ENCODE results near the gene PKD2. TPM values are rescaled to one million over a fixed set of nuclear protein-coding genes. Genes with fewer than 3 reads are reported as not detected.

PKD2 gene
- total RNA-seq, 1 experiment from 2014 or later: 21.4 TPM

GRCh38 chr4:88043586-88044340 lies 36.3 kb downstream of the PKD2 start:
- Mint-ChIP-seq H3K27me3 (ENCODE audit: low read depth) (no peaks in the 10 kb centered on the region), H3K9me3 (no peaks in the 10 kb centered on the region), H3K4me3 (no peak overlapping the region), H3K4me1 (no peaks in the 10 kb centered on the region), H3K27ac (no peak overlapping the region), H3K36me3 (peaks cover 57% of the 10 kb centered on the region)
- POLR2A ChIA-PET: no interaction called here
- ATAC-seq (no peak), DNase-seq (ENCODE audit: low spot score) (no peak)
- CTCF ChIA-PET: no interaction called here
- TF ChIP-seq ESRRA (CRISPR knock-in tag; IDR thresholded peaks at IDR 0.05; ENCODE audit: borderline replicate concordance): no peak
- no peak for TF ChIP-seq ZNF425 (CRISPR knock-in tag; conservative IDR thresholded peaks at IDR 0.05)

DNA sequence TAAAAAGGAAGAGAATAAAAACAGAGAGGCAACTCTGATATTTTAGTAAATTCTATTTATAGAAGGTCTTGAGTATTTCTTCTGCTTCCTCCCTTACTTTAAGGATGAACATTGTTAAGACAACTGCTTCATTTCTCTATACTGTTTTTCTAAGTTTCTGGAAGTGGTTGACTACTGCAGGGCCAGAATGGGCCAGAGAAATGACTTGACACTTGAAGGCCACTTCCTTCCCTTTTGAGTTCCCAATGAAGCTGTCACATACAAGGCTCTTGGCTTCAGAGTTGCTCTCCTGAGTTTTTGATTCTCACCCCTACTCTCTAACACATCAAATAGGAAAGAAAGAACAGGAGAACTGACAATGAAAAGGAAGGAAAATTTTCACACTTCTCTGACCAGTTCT lies 37.6 kb downstream of the PKD2 start:
- Mint-ChIP-seq H3K4me1 (no peaks in the 10 kb centered on the region), H3K27me3 (ENCODE audit: low read depth) (no peaks in the 10 kb centered on the region), H3K27ac (no peak overlapping the region), H3K9me3 (no peaks in the 10 kb centered on the region), H3K4me3 (no peak overlapping the region), H3K36me3 (peaks cover 51% of the 10 kb centered on the region)
- ATAC-seq (no peak), DNase-seq (ENCODE audit: low spot score) (no peak)
- ChIA-PET POLR2A (no interaction called here), CTCF (interaction anchor here (2.8 kb wide), 1 partner anchor 12 kb away, joined by 8 read pairs; no protein-coding TSS in a partner anchor)
- TF ChIP-seq ETV6 (CRISPR knock-in tag; IDR thresholded peaks at IDR 0.05) (no peak), NR2C2 (CRISPR knock-in tag; IDR thresholded peaks at IDR 0.05) (no peak), E2F4 (CRISPR knock-in tag; IDR thresholded peaks at IDR 0.05; ENCODE audit: borderline replicate concordance, low read depth) (no peak)
- TF ChIP-seq, protein P1, sequence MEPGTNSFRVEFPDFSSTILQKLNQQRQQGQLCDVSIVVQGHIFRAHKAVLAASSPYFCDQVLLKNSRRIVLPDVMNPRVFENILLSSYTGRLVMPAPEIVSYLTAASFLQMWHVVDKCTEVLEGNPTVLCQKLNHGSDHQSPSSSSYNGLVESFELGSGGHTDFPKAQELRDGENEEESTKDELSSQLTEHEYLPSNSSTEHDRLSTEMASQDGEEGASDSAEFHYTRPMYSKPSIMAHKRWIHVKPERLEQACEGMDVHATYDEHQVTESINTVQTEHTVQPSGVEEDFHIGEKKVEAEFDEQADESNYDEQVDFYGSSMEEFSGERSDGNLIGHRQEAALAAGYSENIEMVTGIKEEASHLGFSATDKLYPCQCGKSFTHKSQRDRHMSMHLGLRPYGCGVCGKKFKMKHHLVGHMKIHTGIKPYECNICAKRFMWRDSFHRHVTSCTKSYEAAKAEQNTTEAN (CRISPR knock-in tag; IDR thresholded peaks at IDR 0.05): no peak

- Mint-ChIP-seq H3K27ac (no peak overlapping the region), H3K4me3 (no peak overlapping the region), H3K9me3 (no peaks in the 10 kb centered on the region), H3K36me3 (peaks cover 41% of the 10 kb centered on the region), H3K4me1 (no peaks in the 10 kb centered on the region), H3K27me3 (ENCODE audit: low read depth) (no peaks in the 10 kb centered on the region)
- ChIA-PET POLR2A (no interaction called here), CTCF (interaction anchor here (0.6 to 2.5 kb wide), 24 partner anchors 9 to 835 kb away, joined by 3 to 47 read pairs (median 4); no protein-coding TSS in a partner anchor)
- ATAC-seq: no peak
- DNase-seq (ENCODE audit: low spot score): no peak
- TF ChIP-seq NR2C2 (CRISPR knock-in tag; IDR thresholded peaks at IDR 0.05) (no peak), ZNF532 (CRISPR knock-in tag; IDR thresholded peaks at IDR 0.05; ENCODE audit: borderline replicate concordance) (no peak), NFATC4 (CRISPR knock-in tag; IDR thresholded peaks at IDR 0.05) (no peak), NR3C1 (CRISPR knock-in tag; conservative IDR thresholded peaks at IDR 0.05; ENCODE audit: low read depth) (no peak), ZNF416 (CRISPR knock-in tag; IDR thresholded peaks at IDR 0.05) (no peak), ELF4 (CRISPR knock-in tag; IDR thresholded peaks at IDR 0.05; ENCODE audit: low read depth) (no peak), SP1 (CRISPR knock-in tag; conservative IDR thresholded peaks at IDR 0.05) (no peak), ZNF671 (CRISPR knock-in tag; IDR thresholded peaks at IDR 0.05) (no peak), ZNF138 (CRISPR knock-in tag; conservative IDR thresholded peaks at IDR 0.05) (no peak), ZNF121 (CRISPR knock-in tag; IDR thresholded peaks at IDR 0.05) (no peak), RORB (CRISPR knock-in tag; IDR thresholded peaks at IDR 0.05) (no peak)
- TF ChIP-seq, protein P2, sequence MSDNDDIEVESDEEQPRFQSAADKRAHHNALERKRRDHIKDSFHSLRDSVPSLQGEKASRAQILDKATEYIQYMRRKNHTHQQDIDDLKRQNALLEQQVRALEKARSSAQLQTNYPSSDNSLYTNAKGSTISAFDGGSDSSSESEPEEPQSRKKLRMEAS (CRISPR knock-in tag; IDR thresholded peaks at IDR 0.05): no peak
- TF ChIP-seq, protein P3, sequence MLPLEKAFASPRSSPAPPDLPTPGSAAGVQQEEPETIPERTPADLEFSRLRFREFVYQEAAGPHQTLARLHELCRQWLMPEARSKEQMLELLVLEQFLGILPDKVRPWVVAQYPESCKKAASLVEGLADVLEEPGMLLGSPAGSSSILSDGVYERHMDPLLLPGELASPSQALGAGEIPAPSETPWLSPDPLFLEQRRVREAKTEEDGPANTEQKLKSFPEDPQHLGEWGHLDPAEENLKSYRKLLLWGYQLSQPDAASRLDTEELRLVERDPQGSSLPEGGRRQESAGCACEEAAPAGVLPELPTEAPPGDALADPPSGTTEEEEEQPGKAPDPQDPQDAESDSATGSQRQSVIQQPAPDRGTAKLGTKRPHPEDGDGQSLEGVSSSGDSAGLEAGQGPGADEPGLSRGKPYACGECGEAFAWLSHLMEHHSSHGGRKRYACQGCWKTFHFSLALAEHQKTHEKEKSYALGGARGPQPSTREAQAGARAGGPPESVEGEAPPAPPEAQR (CRISPR knock-in tag; IDR thresholded peaks at IDR 0.05): no peak
- TF ChIP-seq, protein P4, sequence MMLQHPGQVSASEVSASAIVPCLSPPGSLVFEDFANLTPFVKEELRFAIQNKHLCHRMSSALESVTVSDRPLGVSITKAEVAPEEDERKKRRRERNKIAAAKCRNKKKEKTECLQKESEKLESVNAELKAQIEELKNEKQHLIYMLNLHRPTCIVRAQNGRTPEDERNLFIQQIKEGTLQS (CRISPR knock-in tag; conservative IDR thresholded peaks at IDR 0.05): no peak
- TF ChIP-seq, protein P5, sequence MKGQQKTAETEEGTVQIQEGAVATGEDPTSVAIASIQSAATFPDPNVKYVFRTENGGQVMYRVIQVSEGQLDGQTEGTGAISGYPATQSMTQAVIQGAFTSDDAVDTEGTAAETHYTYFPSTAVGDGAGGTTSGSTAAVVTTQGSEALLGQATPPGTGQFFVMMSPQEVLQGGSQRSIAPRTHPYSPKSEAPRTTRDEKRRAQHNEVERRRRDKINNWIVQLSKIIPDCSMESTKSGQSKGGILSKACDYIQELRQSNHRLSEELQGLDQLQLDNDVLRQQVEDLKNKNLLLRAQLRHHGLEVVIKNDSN (CRISPR knock-in tag; IDR thresholded peaks at IDR 0.05): no peak
These were observed 46.8 kb downstream of the PKD2 start for GRCh38 chr4:88054229-88054628.
